K562 (cell line): ENCODE data around the gene EOGT. TPM values are rescaled to one million over a fixed set of nuclear protein-coding genes. Genes with fewer than 3 reads are reported as not detected.

ENCODE experiments used
- CEBPG ChIP-seq, 3 experiments: fragments of 200-800 bp in 1 of 3; sonication (Bioruptor generic) in 1 of 3; sonication (generic) in 1 of 3; formaldehyde crosslinking in 1 of 3; IDR thresholded peaks in 2 of 3; conservative IDR thresholded peaks in 1 of 3; 2 replicates each; pipeline versions ENCODE4 v1.6.1 to v1.8.0; 2016 to 2022; ENCODE audit warnings: missing compliant biosample characterization in 2 of 3, missing genetic modification characterization in 2 of 3, mild to moderate bottlenecking in 1 of 3, missing genetic modification reagents in 1 of 3
- FOXA3 ChIP-seq, 2 experiments: fragments of 450-650 bp in 1 of 2; sonication (generic) in 1 of 2; formaldehyde crosslinking; IDR thresholded peaks in 1 of 2; conservative IDR thresholded peaks in 1 of 2; 2 replicates each; pipeline versions ENCODE4 v1.4.0 to v1.8.0; 2020 to 2022; ENCODE audit warnings: mild to moderate bottlenecking in 2 of 2, missing genetic modification reagents in 1 of 2
- MCM5 ChIP-seq: fragments of 450-650 bp; IDR thresholded peaks from 2 replicates; pipeline ENCODE4 v1.6.1; 2016; ENCODE audit warnings: low read depth
- PTBP1 ChIP-seq: fragments of 200-400 bp; formaldehyde crosslinking; IDR thresholded peaks from 2 replicates; pipeline ENCODE4 v1.6.1; 2017; ENCODE audit warnings: low read depth, low read length
- polyA plus RNA-seq, 8 experiments: library from polyadenylated mRNA; depleted of rRNA in 4 of 8; stranded (reverse) in 5 of 8; unstranded in 3 of 8; fragments of >200 nt; fragmentation: Nextera tagmentation in 2 of 8; fragmentation: Illumina TruSeq in 1 of 8; extraction: Ambion mirVana in 2 of 8; extraction: Trizol in 1 of 8; gene quantifications; 2 replicates each; pipeline versions ENCODE4 v1.2.1 to v1.2.3, GENCODE V29; 2011 to 2014; ENCODE audit warnings: inconsistent platforms in 1 of 8, missing spikeins in 1 of 8
- total RNA-seq, 7 experiments: library from RNA; depleted of rRNA in 6 of 7; stranded (reverse); fragments of >200 nt in 6 of 7; fragmentation: Illumina TruSeq in 2 of 7; extraction: Trizol in 2 of 7; gene quantifications; 2 replicates each; pipeline versions ENCODE4 v1.2.1 to v1.2.3, GENCODE V29; 2011 to 2021; ENCODE audit warnings: low replicate concordance in 1 of 7
- TF ChIP-seq, protein P1 (sequence below): fragments of 200-600 bp; sonication (generic); IDR thresholded peaks from one replicate; pipeline ENCODE4 v1.6.1; 2012; ENCODE audit warnings: mild to moderate bottlenecking, low read depth, low read length, inconsistent platforms

Gene EOGT
- total and polyA plus RNA-seq, 9 of the 15 experiments (the other 6 are each of a cell fraction or from before 2014, with no cell fraction given): 3.6 to 17.9 (median 7.4) TPM

DNA sequence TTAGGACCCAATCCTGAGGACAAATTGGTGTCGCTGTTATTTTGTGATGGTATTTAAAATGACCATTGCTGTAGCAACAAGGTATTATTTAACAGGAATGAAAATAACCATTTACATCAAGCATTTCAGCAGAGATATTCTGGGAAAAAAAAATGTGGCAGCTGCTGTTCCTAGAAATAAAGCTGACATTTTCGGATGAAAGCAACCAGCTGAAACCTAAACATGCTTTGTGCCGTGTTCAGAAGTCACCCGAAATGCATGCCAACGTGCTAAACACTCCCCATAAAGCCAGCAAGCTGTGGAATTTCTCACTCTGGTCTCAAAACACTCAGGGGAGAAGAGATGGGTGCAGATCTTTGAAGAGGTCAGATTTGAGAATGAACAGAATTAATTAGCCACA lies 49.6 kb downstream of the EOGT start (continued):
- TF ChIP-seq, protein P1, sequence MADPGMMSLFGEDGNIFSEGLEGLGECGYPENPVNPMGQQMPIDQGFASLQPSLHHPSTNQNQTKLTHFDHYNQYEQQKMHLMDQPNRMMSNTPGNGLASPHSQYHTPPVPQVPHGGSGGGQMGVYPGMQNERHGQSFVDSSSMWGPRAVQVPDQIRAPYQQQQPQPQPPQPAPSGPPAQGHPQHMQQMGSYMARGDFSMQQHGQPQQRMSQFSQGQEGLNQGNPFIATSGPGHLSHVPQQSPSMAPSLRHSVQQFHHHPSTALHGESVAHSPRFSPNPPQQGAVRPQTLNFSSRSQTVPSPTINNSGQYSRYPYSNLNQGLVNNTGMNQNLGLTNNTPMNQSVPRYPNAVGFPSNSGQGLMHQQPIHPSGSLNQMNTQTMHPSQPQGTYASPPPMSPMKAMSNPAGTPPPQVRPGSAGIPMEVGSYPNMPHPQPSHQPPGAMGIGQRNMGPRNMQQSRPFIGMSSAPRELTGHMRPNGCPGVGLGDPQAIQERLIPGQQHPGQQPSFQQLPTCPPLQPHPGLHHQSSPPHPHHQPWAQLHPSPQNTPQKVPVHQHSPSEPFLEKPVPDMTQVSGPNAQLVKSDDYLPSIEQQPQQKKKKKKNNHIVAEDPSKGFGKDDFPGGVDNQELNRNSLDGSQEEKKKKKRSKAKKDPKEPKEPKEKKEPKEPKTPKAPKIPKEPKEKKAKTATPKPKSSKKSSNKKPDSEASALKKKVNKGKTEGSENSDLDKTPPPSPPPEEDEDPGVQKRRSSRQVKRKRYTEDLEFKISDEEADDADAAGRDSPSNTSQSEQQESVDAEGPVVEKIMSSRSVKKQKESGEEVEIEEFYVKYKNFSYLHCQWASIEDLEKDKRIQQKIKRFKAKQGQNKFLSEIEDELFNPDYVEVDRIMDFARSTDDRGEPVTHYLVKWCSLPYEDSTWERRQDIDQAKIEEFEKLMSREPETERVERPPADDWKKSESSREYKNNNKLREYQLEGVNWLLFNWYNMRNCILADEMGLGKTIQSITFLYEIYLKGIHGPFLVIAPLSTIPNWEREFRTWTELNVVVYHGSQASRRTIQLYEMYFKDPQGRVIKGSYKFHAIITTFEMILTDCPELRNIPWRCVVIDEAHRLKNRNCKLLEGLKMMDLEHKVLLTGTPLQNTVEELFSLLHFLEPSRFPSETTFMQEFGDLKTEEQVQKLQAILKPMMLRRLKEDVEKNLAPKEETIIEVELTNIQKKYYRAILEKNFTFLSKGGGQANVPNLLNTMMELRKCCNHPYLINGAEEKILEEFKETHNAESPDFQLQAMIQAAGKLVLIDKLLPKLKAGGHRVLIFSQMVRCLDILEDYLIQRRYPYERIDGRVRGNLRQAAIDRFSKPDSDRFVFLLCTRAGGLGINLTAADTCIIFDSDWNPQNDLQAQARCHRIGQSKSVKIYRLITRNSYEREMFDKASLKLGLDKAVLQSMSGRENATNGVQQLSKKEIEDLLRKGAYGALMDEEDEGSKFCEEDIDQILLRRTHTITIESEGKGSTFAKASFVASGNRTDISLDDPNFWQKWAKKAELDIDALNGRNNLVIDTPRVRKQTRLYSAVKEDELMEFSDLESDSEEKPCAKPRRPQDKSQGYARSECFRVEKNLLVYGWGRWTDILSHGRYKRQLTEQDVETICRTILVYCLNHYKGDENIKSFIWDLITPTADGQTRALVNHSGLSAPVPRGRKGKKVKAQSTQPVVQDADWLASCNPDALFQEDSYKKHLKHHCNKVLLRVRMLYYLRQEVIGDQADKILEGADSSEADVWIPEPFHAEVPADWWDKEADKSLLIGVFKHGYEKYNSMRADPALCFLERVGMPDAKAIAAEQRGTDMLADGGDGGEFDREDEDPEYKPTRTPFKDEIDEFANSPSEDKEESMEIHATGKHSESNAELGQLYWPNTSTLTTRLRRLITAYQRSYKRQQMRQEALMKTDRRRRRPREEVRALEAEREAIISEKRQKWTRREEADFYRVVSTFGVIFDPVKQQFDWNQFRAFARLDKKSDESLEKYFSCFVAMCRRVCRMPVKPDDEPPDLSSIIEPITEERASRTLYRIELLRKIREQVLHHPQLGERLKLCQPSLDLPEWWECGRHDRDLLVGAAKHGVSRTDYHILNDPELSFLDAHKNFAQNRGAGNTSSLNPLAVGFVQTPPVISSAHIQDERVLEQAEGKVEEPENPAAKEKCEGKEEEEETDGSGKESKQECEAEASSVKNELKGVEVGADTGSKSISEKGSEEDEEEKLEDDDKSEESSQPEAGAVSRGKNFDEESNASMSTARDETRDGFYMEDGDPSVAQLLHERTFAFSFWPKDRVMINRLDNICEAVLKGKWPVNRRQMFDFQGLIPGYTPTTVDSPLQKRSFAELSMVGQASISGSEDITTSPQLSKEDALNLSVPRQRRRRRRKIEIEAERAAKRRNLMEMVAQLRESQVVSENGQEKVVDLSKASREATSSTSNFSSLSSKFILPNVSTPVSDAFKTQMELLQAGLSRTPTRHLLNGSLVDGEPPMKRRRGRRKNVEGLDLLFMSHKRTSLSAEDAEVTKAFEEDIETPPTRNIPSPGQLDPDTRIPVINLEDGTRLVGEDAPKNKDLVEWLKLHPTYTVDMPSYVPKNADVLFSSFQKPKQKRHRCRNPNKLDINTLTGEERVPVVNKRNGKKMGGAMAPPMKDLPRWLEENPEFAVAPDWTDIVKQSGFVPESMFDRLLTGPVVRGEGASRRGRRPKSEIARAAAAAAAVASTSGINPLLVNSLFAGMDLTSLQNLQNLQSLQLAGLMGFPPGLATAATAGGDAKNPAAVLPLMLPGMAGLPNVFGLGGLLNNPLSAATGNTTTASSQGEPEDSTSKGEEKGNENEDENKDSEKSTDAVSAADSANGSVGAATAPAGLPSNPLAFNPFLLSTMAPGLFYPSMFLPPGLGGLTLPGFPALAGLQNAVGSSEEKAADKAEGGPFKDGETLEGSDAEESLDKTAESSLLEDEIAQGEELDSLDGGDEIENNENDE: no peak
- TF ChIP-seq MCM5 (no peak), FOXA3 (CRISPR knock-in tag; conservative IDR thresholded peaks at IDR 0.05 in 1 of 2, IDR thresholded peaks at IDR 0.05 in 1 of 2) (no peak), CEBPG (CRISPR knock-in tag; IDR thresholded peaks at IDR 0.05) (no peak), CEBPG (tag; conservative IDR thresholded peaks at IDR 0.05 in 1 of 2, IDR thresholded peaks at IDR 0.05 in 1 of 2) (no peak), PTBP1 (no peak)
